Duodenal mucosa (tissue), 2 donors: Measurements from ENCODE around the gene AK8.
A peak's percentile ranks its signal among the peaks of the same experiment; 100 is the strongest.

Source experiments
- H3K27ac ChIP-seq: one replicate; pipeline ENCODE4 v1.7.0; 2013; ENCODE audit warnings: low read depth, low read length
- H3K27me3 ChIP-seq, 2 donors: one replicate each; pipeline ENCODE4 v1.7.0; 2013; ENCODE audit warnings: low read length in 2 of 2, control low read depth in 1 of 2; ENCODE audit not compliant: insufficient read depth in 2 of 2, control insufficient read depth in 1 of 2
- H3K36me3 ChIP-seq, 2 donors: one replicate each; pipeline ENCODE4 v1.7.0; 2013; ENCODE audit warnings: low read length in 2 of 2, control low read depth in 1 of 2; ENCODE audit not compliant: insufficient read depth in 2 of 2, control insufficient read depth in 1 of 2
- H3K4me1 ChIP-seq, 2 donors: one replicate each; pipeline ENCODE4 v1.7.0; 2013; ENCODE audit warnings: low read length in 2 of 2, control low read depth in 1 of 2; ENCODE audit not compliant: insufficient read depth in 2 of 2, control insufficient read depth in 1 of 2
- H3K4me3 ChIP-seq, 2 donors: one replicate each; pipeline ENCODE4 v1.7.0; 2013; ENCODE audit warnings: low read length in 2 of 2, low read depth in 1 of 2
- H3K9ac ChIP-seq, 2 donors: one replicate each; pipeline ENCODE4 v1.7.0; 2013; ENCODE audit warnings: low read length in 2 of 2, low read depth in 1 of 2
- H3K9me3 ChIP-seq, 2 donors: one replicate each; pipeline ENCODE4 v1.7.0; 2013; ENCODE audit warnings: low read length in 2 of 2, control low read depth in 1 of 2; ENCODE audit not compliant: control insufficient read depth in 1 of 2

AK8 gene

DNA sequence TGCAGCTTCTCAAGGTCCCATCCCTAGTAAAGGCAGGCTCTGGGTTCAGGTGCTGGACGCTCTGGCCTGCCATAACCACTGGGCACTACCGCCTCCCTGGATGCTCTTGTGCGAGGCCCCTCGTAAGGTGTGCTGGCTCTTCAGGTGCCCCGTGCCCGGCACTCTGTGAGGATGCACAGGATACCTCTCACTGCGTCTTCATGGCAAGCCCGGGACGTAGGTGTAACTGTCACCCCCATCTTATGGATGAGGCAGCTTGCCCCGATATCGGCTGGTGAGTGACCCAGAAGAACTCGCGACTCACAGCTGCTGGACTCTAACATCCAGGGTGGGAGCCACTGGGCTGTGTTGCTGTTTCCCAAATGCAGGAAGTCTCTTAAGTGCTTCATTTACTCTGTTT lies 128.8 kb downstream of the AK8 start:
- H3K4me3 ChIP-seq, result no peak overlapping the region
- peaks cover 17 to 19% of the 10 kb centered on the region in 2 donors for H3K27me3 ChIP-seq
- H3K4me1 ChIP-seq, result no peaks in the 10 kb centered on the region
- H3K36me3 ChIP-seq, result no peaks in the 10 kb centered on the region
- H3K9ac ChIP-seq, result no peak overlapping the region
- no peaks in the 10 kb centered on the region for H3K9me3 ChIP-seq
- no peak overlapping the region for H3K27ac ChIP-seq

DNA sequence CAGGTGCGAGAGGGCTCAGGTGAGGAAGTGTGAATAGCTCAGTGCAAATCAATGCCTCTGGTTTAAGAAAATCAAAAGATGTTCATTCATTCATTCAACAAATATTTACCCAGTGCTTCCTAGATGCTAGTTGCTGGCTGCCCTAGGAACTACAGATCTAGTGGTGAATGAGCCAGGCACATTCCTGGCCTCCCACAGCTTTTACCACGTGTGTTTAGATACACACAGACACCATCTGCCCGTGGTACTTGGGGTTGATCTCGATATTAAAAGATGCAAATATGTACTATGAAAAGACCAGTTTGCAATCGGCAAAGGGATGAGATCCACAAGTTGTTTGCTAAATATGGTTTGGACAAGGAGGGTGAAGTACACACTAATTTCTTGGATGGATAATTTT lies 129.6 kb downstream of the AK8 start:
- peaks cover 25 to 28% of the 10 kb centered on the region in 2 donors for H3K27me3 ChIP-seq
- no peak overlapping the region for H3K9ac ChIP-seq
- H3K27ac ChIP-seq, result no peak overlapping the region
- H3K4me1 ChIP-seq, result no peaks in the 10 kb centered on the region
- H3K4me3 ChIP-seq, result no peak overlapping the region
- H3K36me3 ChIP-seq, result no peaks in the 10 kb centered on the region
- H3K9me3 ChIP-seq, result no peaks in the 10 kb centered on the region

DNA sequence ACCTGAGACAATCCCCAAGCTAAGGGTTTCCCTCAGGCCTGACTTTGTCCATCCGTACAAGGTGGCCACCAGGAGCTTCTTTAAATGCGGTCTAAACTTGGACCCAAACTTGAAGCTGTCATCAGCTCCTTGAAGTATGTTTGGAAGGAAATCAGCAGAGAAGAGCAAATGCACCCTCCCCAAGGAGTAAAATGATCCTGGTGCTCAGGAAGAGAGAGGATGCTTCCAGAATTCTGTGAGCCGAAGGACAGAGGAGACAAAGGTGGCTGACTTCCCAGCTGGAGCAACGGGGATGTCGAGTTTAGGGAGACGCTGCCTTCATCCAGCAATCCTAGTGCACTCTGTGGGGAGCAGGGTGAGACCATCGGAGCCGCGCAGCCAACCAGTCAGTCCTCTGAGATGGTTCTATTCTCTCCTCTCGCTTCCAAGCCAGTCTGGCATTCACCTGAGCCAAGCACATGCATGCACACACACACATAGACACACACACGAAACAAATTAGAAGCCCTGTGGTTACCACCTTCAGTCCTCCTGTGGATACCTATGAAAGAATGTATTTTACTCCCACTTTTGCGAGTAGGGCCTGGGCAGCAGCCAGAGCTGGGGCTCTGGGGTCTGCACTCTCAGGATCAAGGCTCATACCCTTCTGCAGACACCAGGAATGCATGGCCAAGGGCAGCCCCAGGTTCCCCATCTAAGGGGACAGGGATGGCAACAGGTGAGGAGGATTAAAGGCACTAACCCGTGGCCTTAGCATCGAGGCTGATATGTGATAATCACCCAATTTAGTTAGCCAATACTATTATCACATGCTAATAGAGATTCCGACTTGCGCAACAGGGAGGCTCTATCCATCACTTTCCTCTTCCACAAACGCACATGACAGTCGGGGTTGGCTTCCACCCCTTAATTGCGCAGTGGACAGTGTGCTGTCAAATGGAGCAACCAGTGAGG lies 132.1 kb downstream of the AK8 start:
- Histone ChIP-seq H3K27ac (no peak overlapping the region), H3K4me3 (no peak overlapping the region), H3K9ac (no peak overlapping the region), H3K4me1 (no peaks in the 10 kb centered on the region), H3K27me3 (peaks cover 36 to 40% of the 10 kb centered on the region in 2 donors), H3K9me3 (no peaks in the 10 kb centered on the region), H3K36me3 (no peaks in the 10 kb centered on the region)

DNA sequence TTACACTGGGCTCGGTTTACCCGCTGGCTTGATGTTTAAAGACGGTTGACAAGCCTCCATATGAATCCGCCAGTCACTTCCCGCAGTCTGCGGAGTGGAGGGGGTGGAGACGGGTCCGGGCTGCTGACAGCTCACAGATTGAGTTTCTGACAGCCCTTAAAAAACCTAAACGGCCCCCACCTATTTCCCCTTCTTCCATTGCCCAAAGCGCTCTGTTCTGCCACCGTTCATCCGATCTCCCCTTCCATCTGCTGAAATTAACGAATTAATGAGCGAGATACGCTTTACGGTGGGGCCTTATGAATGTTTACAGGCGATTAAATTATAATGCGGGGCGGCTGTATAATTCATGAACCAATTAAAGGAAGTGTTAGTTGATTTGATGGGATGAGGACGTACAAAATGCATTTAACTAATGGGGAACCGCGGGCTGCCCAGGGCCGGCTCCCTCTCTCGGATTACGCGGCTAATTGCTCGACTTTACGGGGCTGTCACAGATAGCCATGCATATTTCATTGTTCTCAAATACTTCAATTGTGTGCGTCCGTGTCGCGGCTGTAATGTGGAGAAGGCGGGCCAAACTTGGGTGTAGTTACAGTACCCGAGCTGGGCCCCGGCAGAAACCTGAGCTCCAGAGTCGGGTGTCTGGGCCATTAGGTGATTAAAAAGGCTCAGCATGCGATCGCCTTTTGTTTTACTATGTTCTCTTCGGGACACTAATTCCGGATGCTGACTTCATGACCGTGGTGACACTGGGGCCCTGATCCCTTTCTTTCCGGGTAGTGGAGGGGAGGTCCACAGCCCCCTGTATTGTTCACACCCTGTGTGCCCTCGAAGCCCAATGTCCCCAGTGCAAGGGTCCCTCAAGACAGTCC lies 133.0 kb downstream of the AK8 start:
- peak overlapping the region in 1 of 2 donors; percentile 29 for H3K4me3 ChIP-seq
- no peak overlapping the region for H3K27ac ChIP-seq
- no peaks in the 10 kb centered on the region for H3K9me3 ChIP-seq
- no peaks in the 10 kb centered on the region for H3K36me3 ChIP-seq
- H3K4me1 ChIP-seq, result no peaks in the 10 kb centered on the region
- no peak overlapping the region for H3K9ac ChIP-seq
- H3K27me3 ChIP-seq, result peaks cover 36 to 40% of the 10 kb centered on the region in 2 donors

DNA sequence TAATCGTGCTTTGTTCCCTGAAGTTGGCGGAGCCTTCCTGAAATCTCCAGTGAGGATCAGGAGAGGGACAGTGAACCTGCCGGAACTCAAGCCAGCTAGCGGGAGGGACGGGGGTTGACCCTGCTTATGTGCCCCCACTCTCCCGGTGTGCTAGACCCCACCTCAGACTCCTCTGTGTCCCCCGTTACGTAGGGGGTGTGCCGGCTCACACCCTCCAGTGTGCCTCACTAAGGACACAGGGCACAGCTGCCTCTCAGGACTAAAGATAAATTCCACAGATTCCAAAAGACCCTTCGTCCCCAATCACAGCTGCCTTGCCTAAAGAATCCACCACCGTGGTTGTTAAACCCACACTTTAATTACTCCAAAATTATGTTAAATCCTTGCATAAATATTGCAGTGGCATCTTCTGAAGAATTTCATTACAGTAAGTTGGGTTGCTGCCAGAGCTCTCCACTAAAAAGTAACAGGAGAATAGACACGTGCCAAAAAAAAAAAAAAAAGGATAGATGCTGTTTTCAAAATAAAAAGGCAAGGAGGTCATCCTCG lies 134.1 kb downstream of the AK8 start:
- H3K27ac ChIP-seq, result no peak overlapping the region
- H3K4me3 ChIP-seq, result no peak overlapping the region
- no peaks in the 10 kb centered on the region for H3K36me3 ChIP-seq
- no peaks in the 10 kb centered on the region for H3K4me1 ChIP-seq
- no peaks in the 10 kb centered on the region for H3K9me3 ChIP-seq
- no peak overlapping the region for H3K9ac ChIP-seq
- H3K27me3 ChIP-seq, result peaks cover 36 to 40% of the 10 kb centered on the region in 2 donors

DNA sequence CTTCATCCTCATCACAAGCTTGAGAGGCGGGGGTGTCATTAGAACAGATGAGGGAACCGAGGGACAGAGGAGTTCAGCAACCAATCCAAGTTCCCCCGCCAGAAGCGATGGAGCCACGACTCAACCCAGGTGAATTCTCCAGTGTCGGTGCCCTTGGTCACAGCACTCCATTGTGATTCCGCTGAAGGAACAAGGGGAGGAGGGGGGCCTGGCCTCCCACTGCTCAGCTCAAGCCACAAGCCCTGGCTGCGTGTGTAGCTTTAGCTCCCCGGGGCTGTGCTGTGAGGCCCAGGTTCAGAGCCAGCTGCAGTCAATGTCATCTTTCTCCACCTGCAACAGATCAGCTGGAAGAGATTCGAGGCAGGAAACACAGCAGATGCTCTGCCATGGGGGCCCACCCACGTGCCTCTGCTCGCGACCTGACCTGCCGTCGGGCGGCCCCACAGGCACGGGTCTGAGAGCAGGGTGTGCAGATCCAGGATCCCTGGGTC lies 135.2 kb downstream of the AK8 start:
- Histone ChIP-seq H3K4me1 (no peaks in the 10 kb centered on the region), H3K36me3 (no peaks in the 10 kb centered on the region), H3K27ac (no peak overlapping the region), H3K4me3 (no peak overlapping the region), H3K27me3 (peaks cover 36 to 40% of the 10 kb centered on the region in 2 donors), H3K9ac (no peak overlapping the region), H3K9me3 (no peaks in the 10 kb centered on the region)

DNA sequence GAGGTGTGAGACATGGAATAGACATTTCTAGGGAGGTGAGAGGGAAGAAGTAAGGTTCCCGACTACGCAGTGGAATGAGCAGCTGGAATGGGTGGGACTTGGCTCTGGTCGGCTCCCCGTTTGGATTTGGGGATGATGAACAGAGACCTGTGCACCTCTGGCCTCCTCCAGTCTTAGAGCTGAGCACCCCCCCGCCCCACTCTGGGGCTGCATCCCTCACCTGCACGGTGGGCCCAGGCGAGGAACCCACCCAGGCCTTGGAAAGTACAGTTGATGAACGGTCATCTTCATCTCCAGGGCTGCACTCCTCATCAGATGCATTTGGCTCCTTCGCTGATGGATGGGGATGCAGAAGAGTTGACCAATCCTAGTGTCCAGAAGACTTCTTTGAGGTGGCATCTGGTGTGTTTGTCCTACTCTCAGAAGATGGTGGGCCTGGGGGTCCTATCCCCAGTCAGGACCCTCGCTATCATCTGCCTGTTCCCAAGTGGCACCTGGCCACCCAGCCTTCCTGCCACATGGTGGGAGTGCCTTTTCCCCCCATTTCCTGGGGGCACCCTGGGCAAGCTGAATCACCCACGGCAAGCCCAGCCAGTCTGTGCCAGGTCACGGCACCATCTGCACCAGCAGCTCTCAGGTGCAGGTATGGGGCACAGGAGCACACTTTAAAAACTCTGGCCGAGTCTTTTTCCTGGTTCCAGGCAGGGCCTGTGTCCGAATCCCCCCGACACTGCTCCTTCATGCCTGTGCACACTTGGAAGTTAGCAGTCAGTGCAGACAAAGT lies 137.4 kb downstream of the AK8 start:
- no peak overlapping the region for H3K27ac ChIP-seq
- H3K9me3 ChIP-seq, result no peaks in the 10 kb centered on the region
- H3K9ac ChIP-seq, result no peak overlapping the region
- no peak overlapping the region for H3K4me3 ChIP-seq
- H3K36me3 ChIP-seq, result no peaks in the 10 kb centered on the region
- no peaks in the 10 kb centered on the region for H3K4me1 ChIP-seq
- peaks cover 29 to 35% of the 10 kb centered on the region in 2 donors for H3K27me3 ChIP-seq

DNA sequence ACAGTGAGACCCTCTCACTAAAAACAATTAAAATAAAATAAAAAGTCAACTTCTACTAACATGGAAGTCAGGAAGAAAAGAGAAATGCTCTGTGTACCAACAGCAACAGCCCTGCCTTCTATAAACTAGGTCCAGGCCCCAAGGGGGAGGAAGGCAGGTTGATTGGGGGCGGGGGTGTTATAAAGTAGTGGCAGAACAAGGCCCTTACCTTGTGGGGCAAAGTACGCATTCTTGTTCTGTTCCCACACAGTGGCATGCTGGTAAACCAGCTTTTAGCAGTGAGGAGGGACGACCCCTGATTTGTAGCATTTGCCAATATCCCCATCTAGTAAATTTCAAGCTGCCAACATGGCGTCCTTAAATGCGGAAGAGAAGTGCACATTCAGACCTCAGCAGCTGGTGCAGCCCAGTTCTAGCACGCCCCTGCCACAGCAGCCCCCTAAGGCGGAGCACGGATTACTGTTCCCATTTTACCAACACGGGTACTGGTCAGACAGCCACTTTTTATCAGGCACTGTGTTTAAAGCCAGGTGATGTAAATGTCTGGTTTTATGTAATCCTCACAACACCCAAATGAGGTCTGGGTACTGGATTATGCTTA lies 138.3 kb downstream of the AK8 start:
- Histone ChIP-seq H3K9me3 (no peaks in the 10 kb centered on the region), H3K9ac (no peak overlapping the region), H3K27ac (no peak overlapping the region), H3K36me3 (no peaks in the 10 kb centered on the region), H3K4me3 (no peak overlapping the region), H3K4me1 (no peaks in the 10 kb centered on the region), H3K27me3 (peaks cover 22 to 26% of the 10 kb centered on the region in 2 donors)

DNA sequence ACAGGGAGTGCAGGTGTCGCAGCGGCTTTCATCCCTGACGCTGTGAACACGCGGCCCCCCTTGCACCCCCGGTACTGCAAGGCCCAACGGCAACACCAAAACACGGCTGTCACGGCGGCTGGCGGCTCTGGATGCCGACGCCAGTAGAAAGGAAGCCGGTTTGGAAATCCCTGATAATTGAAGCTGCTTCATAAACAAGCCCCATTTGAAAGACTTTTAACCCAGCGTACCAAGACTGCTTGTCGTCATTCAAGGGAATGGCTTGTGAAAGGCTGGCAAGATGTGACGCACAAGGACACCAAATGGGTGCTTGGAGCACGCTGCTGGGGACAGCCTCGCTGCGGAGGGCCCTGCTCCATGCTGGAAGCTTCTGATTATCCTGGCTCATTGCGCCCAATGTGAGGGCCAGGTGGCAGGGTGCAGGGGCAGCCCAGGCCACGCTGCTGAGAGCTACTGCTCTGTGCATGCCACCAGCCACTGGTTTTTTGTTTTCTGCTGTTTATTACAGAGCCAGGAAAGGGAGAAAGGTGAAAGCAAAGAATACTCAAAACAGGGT lies 144.7 kb downstream of the AK8 start:
- H3K4me3 ChIP-seq, result no peak overlapping the region
- H3K36me3 ChIP-seq, result no peaks in the 10 kb centered on the region
- H3K9me3 ChIP-seq, result no peaks in the 10 kb centered on the region
- no peaks in the 10 kb centered on the region for H3K4me1 ChIP-seq
- no peak overlapping the region for H3K27ac ChIP-seq
- no peak overlapping the region for H3K9ac ChIP-seq
- no peaks in the 10 kb centered on the region for H3K27me3 ChIP-seq
